Coronary artery (tissue), 2 donors: Measurements from ENCODE around the gene GOLGA6L7.
"Not testable (repeated sequence)": the region's sequence is repeated elsewhere in the genome, so short reads cannot be mapped to it uniquely, and the experiment has no call there.

Experiments used
- DNase-seq: peaks from one replicate; pipeline ENCODE4 v3.0.0-alpha.2; 2017; ENCODE audit warnings: low spot score
- H3K27ac ChIP-seq, 2 donors: fragments of 200-600 bp; sonication (generic); one replicate each; pipeline ENCODE4 v1.5.1; 2016 to 2019
- H3K4me3 ChIP-seq: fragments of 200-600 bp; sonication (generic); 2 replicates; pipeline ENCODE4 v1.5.1; 2016; ENCODE audit warnings: mild to moderate bottlenecking, moderate library complexity
- CTCF ChIP-seq: fragments of 200-600 bp; sonication (generic); IDR thresholded peaks from one replicate; pipeline ENCODE4 v1.5.1; 2019; ENCODE audit warnings: antibody characterized with exemption

The GOLGA6L7 gene

GRCh38 chr15:28891588-28891987 lies 43.1 kb upstream of the GOLGA6L7 start:
- no peak for TF ChIP-seq CTCF
- Histone ChIP-seq H3K4me3 (no peak overlapping the region), H3K27ac (no peak overlapping the region)
- DNase-seq: no peak

- Histone ChIP-seq H3K4me3 (no peak overlapping the region), H3K27ac (no peak overlapping the region)
- TF ChIP-seq CTCF: no peak
- DNase-seq: no peak
Observed at GRCh38 chr15:28890711-28891495, 42.5 kb upstream of the GOLGA6L7 start.

- not testable (repeated sequence) for DNase-seq, H3K27ac ChIP-seq, H3K4me3 ChIP-seq
Observed at GRCh38 chr15:28890291-28890690, 41.8 kb upstream of the GOLGA6L7 start.

- H3K4me3 ChIP-seq, DNase-seq, H3K27ac ChIP-seq: not testable (repeated sequence)
Observed at GRCh38 chr15:28889871-28890270, 41.4 kb upstream of the GOLGA6L7 start.

GRCh38 chr15:28889346-28889745 lies 40.9 kb upstream of the GOLGA6L7 start:
- Histone ChIP-seq H3K27ac (no peak overlapping the region), H3K4me3 (no peak overlapping the region)
- no peak for TF ChIP-seq CTCF
- DNase-seq: no peak

- TF ChIP-seq CTCF: no peak
- no peak for DNase-seq
- H3K27ac ChIP-seq: no peak overlapping the region
Observed at GRCh38 chr15:28888900-28889299, 40.5 kb upstream of the GOLGA6L7 start.

GRCh38 chr15:28888302-28888894 lies 40.0 kb upstream of the GOLGA6L7 start:
- no peak for DNase-seq
- TF ChIP-seq CTCF: no peak
- H3K27ac ChIP-seq: no peak overlapping the region
- no peak overlapping the region for H3K4me3 ChIP-seq

More at GRCh38 chr15:28888900-28889299, 40.5 kb upstream of the GOLGA6L7 start:
- H3K4me3 ChIP-seq: no peak overlapping the region
